ENCODE results near the gene GGTA1.
"Not testable (repeated sequence)": the region's sequence is repeated elsewhere in the genome, so short reads cannot be mapped to it uniquely, and the experiment has no call there.

GGTA1 gene

DNA sequence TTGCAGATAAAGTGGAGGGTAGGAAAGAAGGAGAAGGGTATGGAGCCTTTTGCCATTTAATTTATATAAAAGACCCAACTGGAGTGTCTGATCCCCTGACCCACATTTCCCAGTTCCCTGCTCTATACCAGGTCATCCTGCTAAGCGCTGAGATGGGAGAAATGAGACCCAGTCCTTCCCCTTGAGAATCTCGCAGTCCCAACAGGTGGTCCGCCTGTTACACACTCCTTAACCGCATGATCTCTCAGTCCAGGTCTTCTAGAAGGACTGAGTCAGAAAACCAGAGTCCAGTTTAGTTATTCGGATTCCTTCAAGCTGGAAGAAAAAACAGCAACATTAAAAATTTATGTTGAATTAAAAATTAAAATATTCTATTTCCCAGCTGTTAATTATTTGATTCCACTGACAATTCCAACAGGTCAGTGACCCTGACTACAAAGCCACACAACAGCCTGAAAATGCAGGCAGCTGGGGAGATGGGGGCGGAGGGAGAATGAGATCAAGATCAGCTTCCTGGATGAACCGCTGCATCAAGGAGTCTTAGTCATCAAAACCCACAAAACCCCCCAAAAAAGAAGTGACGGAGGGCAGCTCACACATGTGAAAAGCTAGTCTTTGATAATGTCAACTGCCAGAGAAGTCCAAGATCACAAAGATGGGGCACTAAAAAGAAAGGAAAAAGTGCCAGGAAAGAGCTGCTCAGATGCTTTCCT lies 44.0 kb downstream of the GGTA1 start:
- no peak for DNase-seq (ENCODE audit: low spot score)

DNA sequence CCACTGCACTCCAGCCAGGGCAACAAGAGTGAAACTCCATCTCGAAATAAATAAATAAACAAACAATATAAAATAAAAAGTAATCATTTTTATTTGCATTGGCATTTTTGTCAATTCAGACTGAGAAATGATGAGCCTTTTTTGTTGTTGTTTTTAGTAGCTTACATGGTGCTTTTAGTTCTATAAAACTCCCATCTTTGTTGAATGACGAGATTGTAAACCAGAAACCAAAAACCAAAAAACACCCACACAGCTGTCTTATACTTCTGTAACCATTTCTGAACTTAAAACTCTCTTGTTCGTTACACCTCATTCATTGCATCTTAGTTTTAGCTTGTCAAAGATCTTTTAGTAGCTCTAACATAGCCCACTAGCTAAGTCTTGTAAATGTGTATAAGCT lies 44.7 kb downstream of the GGTA1 start:
- DNase-seq (ENCODE audit: low spot score): no peak

DNA sequence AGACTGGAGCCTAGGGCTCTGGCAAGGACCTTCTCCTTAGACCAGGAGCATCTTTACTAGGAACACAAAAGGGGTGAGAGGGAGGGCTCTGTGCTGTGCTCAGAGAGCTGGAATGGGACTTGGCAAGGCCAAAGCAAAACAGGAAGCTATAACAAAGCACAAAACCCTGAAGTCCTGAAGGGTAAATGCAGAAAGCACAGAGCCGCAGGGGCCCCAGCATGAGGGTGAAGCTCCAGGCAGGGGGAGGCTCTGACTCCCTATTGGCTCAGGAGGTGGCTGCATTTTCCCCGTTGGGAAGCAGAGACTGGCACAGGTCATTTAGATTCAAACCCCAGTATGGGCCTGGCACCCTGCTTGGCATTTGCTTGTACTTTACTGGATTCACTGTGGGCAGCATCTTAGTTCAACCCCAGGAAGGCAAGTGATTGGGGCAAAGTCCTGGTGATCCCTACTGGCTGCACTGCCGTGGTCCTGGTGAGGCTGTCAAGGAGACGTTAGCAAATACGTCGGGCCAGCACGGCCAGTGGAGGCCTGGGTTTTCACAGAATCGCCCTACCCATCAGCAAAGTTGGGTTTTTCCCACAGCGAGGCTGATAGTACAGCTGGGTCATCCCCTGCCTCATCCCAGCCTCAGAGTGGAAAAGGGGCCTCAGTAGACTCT lies 46.3 kb downstream of the GGTA1 start:
- DNase-seq (ENCODE audit: low spot score): no peak

DNA sequence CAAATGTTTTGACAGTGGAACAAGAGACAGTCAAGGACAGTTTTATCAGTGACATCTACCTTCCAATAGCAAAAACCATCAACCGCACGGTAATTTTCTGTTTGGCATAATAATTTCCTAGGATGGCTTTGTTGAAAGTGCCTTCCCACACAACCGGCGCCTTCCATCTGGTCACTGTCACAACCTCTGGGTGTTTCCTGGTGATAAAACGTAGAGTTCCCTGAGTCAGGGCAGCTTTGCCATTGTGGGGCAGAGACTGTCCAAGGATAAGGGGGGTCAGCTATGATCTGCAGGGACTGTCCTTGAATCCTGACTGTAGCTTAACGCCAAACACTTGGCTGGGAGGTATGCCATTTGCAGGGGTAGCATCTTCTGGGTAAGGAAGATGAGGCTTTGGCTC lies 47.6 kb downstream of the GGTA1 start:
- DNase-seq (ENCODE audit: low spot score): no peak

DNA sequence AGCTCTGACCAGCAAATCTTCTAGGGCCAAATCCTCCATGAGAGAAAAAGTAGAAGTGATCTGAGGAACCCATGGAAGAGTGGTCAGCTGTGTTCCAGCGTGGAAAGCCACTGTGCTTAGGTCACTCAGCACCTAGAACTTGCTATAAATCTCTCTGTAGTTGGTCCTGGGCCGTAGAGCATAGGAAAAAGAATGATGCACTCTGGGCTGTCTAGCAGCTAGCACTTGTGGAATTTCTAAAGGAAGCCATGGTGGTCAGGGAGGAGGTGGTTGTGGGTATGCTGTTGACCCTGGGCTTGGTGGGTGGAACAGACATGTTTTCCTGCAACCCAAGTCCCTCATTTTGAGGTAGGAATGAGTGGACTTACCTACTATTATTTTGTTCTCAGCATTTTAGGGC lies 48.1 kb downstream of the GGTA1 start:
- DNase-seq (ENCODE audit: low spot score): no peak

DNA sequence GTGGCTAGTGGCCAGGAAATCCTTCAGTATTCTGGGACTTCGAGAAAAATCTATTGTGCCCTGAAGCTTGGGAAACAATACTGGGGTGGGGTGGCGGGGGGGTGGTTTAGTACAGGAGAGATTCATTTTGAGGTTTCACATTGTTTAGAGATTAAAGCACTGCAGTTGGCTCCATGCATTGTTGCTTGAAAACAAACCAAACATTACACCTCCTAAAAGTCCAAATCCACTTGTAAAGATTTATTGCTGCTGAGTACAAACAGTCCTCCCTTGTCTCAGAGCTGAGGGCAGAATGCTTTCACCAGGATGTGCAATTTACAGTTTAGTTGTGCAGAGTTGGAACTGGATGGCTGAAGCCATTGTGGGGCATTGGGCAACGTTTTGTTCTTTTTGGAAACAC lies 49.4 kb downstream of the GGTA1 start:
- DNase-seq (ENCODE audit: low spot score): no peak

DNA sequence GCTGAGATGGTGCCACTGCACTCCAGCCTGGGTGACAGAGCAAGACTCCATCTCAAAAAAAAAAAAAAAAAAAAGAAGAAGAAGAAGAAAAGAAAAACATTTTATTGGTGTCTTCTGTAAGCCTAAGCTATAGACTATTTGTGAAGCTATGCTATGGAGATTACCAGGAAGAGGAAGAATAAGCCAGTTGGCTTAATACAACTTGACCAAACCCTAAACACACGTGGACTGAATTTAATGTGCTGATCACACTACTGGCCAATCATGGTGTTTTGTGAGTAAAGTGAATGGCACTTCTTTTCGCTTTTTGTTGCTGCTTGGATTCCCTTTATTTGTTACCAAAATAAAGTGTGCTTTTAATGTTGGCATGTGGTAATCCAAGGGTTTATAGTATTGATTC lies 49.9 kb downstream of the GGTA1 start:
- no peak for DNase-seq (ENCODE audit: low spot score)

DNA sequence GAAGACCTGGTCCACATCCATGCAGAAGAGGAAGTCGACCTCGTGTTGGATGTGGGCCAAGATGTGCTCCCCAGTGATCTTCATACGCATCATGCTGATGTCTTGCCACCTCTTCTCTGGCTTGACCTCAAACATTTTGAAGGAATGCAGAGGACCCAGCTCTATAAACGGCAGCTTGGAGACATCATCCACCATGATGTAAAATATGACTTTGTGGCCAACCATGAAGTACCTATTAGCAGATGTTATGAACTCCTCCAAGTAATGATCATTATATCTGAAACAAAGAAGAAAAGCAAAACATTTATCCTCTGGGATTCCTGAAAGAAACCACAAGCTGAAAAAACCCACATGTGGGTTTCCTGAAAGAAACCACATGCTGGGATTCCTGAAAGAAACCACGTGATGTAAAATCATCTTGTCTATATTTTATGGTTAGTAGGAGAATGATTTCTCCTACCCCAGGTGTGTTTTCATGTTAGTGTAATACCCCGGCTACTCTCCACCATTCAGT lies 52.3 kb downstream of the GGTA1 start:
- DNase-seq (ENCODE audit: low spot score): peak; percentile 60

DNA sequence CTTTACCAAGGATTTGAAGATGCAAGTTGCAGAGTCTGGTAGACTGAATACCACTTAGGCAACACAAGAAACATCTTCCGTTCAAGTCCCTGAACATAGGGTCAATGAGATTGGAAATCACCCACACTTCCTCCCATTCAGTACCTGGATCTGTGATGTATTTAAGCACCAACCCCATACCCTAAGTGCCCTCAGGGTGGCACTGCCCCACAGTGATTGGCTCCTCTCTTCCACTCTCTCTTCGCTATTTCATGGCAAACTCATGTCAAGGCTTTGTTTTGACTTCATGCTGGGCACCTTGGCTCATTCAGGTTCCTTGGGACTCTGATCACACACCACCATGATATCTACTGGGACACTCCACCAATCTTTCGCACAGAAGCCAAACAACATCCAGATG lies 53.7 kb downstream of the GGTA1 start:
- DNase-seq (ENCODE audit: low spot score): no peak

DNA sequence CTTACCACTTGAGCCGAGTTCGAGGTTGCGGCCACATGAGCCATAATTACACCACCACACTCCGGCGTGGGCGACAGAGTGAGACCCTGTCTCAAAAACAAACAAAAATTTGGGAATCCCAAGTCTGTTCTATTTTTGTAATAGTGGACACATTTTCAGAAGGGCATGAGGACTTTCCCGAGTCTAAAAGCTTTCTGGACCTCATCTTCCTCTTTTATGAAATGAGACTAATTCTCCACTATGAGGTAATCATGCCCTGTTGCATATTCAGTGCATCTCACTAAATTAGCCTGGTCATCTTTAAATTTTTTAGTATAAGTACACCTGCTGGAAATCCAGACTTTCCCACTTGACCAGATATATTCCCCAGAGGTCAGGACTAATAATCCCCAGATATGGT lies 55.7 kb downstream of the GGTA1 start:
- DNase-seq (ENCODE audit: low spot score): no peak

DNA sequence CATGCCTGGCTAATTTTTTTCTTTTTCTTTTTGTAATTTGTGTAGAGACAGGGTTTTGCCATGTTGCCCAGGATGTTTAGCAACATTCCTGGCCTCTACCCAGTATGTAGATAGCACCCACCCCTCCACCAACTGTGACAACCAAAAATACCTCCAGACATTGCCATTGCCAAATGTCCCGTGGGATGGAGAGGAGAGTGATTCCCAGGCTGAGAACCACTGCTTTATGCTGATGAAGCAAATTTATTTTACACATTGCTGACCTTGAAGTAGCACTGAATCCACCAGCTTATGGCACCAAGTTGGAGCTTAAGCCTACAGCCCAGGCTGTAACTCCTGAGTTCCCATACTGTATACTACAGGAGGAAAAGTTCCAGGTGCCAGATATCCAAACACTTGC lies 58.5 kb downstream of the GGTA1 start:
- DNase-seq (ENCODE audit: low spot score): no peak

DNA sequence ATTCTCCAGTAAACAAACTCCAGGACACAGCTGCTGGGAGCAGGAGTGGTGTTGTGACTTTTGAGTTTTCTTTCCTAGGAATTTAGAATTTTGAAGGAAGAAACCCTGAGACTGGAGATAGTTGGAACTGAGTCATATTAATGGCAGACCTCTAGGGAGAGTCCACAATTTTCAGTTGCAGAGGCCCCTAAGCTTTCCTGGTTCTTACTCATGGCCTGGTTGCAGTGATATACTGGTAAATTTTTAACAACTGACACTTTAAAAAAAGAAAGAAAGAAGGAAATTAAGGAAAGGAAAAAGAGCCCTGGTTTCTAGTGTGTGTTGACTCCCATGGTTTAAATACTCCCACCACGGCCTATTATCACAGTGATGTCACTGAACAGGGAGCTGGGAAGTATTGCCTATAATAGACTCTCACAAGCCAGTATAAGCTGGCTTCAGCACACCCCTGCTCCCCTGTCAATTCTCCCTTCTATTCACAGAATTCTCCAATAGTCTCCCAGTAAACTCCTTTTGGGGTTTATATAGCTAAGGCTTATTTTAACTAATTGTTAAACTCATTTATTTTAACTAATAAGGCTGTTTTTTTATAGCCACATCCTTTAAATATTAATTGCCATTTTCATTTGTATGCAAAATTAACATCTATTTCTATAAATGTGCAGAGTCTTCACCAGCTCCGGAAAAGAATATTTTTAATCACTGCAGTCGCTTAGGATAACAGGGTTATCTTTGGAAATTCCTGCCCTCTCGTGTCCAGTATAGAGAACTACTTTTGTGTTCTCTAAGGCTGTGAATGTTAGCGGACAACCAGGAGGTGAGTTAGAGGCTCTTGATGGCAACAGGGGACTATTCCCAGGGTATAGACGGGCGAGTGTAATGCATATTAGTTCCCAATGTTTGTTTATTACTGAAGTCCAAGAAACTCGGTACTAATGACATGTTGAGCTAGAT lies 59.7 kb downstream of the GGTA1 start:
- DNase-seq (ENCODE audit: low spot score): peak; percentile 61

DNA sequence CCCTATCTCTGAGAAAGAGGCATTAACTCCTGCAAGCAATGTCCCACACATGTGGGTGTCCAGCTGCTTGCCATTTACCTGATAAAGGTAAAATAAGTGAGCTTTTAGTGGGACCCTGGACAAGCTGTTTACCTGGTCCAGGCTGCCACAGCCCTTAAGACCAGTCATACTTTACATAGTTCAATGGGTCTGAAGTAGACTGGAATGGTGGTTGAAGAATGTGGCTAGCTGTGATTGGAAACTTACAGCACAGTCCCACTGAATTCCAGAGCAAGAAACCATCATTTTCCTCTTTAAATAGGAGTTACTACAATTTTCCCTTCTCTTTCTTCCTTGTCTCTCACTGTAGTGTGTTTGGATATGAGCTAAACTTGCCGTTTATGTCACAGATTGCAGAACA lies 60.6 kb downstream of the GGTA1 start:
- no peak for DNase-seq (ENCODE audit: low spot score)

DNA sequence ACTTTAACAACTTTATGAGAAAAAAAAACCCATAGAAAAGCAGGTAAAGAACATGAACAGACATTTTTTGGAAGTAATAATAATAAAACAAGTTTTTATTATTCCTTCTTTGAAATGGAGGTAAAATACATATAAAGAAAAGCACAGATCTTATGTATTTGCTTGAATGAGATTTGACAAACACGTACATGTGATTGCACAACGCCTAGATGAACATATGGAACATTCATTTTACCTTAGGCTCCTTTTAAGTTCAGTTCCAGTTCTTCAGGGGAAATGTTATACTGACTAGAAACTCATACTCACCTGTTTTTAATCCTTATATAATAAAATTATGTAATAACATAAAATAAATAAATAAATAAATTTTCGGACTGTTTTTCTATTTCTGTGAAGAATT lies 61.8 kb downstream of the GGTA1 start:
- DNase-seq (ENCODE audit: low spot score): no peak

DNA sequence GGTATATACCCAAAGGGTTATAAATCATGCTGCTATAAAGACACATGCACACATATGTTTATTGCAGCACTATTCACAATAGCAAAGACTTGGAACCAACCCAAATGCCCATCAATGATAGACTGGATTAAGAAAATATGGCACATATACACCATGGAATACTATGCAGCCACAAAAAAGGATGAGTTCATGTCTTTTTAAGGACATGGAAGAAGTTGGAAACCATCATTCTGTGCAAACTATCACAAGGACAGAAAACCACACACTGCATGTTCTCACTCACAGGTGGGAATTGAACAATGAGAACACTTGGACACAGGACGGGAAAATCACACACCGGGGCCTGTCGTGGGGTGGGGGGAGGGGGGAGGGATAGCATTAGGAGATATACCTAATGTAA lies 62.6 kb downstream of the GGTA1 start:
- DNase-seq (ENCODE audit: low spot score): not testable (repeated sequence)

DNA sequence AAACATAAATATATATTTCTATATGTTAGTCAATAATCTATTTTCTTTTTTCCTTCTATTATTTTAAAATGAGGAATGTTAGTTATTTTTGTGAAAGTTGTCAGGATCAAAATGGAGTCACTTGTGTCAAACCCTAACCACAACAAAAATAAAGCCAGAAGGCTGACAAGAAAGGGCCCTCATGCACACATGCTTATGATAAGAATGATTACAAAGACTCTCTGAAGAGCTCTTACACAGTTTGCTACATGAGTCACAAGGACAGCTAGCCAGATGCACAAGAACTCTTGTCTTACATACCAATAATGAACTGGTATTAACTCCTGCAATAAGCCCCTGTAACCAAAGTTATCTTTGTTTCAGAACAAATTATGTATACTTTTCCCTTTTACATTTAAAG lies 64.7 kb downstream of the GGTA1 start:
- peak; percentile 35 for DNase-seq (ENCODE audit: low spot score)

DNA sequence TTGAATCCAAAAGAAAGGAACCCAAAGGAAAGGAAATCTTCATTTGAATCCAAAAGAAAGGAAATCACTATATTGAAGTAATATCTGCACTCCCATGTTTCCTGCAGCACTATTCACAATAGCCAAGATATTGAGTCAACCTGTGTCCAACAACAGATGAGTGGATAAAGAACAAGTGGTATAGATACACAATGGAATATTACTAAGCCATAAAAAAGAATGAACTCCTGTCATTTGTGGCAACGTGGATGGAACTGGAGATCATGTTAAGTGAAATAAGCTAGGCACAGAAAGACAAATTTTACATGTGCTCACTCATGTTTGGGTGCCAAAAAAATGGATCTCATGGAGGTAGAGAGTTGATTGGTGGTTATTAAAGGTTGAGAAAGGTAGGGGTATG lies 71.7 kb downstream of the GGTA1 start:
- DNase-seq (ENCODE audit: low spot score): no peak

DNA sequence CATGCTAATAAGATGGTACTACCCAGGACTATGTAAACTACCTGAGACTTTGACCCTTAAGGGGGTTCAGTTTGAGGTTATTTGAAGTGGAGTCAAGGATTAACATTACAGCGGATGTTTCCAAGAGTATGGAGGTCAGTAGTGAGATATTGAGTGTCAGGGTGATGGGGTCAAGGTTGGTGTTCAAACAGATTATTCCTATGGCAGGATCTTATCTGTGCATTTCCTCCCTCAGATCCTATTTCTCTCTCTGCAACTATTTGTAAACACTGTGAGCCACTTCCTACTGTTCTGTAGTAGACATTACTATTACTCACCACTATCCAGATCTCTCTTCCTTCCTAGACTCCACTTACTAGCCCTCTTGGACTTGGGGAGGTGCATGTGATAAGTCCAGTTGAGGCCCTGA lies 75.6 kb downstream of the GGTA1 start:
- DNase-seq (ENCODE audit: low spot score): no peak

DNA sequence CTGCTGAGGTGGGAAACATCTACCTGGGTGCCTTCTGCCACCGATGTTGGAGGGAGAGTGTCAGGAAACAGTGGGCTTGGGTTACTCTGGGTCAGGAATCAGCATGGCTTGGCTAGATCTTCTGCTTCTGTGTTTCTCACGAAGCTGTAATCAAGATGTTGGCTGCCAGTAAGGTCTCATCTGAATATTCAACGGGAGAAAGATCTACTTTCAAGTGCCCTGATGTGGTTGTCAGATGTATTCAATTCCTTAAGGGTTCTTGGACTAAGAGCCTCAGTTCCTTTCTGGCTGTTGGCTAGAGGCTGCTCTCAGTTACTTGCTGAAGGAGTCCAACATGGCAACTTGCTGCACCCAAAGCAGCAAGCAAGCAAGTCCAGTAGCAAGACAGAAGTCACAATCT lies 87.7 kb downstream of the GGTA1 start:
- DNase-seq (ENCODE audit: low spot score): no peak

DNA sequence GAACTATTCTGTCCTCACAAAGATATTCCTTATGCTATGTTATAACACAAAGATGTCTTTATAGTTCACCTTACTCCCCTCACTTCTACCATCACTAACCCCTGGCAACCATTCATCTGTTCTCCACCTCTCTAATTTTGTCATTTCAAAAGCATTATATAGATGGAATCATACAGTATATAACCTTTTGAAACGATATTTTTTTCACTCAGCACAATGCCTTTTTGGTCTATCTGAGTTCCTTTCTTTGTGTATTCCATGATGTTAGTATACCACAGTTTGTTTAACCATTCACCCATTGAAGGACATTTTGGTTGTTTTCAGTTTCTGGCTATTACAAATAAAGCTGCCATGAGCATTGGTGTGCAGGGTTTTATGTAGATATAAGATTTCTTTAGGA lies 93.7 kb downstream of the GGTA1 start:
- no peak for DNase-seq (ENCODE audit: low spot score)
